H1 (cell line): ENCODE data around the gene CXorf49B. TPM values are rescaled to one million over a fixed set of nuclear protein-coding genes. Genes with fewer than 3 reads are reported as not detected.

ENCODE experiments used
- CTCF ChIA-PET: fragments of 300-600 bp; sonication (Branson Sonifier 250); formaldehyde crosslinking; loops from one replicate; lab custom pipeline; 2021; ENCODE audit not compliant: partially characterized antibody; lab: Charles Lee
- POLR2A ChIA-PET: fragments of 300-600 bp; sonication (Branson Sonifier 250); formaldehyde crosslinking; loops from one replicate; lab custom pipeline; 2021; ENCODE audit warnings: inconsistent platforms; ENCODE audit not compliant: partially characterized antibody; lab: Charles Lee
- DNase-seq, 2 experiments: peaks; one replicate each; pipeline versions ENCODE4 v3.0.0 to v3.0.0-alpha.2; 2010 to 2022; ENCODE audit warnings: low spot score in 2 of 2, low read depth in 1 of 2, mixed read lengths in 1 of 2
- FAIRE-seq: peaks from 2 replicates; lab custom pipeline; 2011; peaks lifted over from hg19 to GRCh38; lab: Jason Lieb, UNC
- H2AFZ ChIP-seq: 2 replicates; pipeline ENCODE4 v1.8.1; 2012; ENCODE audit warnings: low read length, inconsistent platforms
- H2AK5ac ChIP-seq: 2 replicates; pipeline ENCODE4 v1.6.1; 2013; ENCODE audit warnings: low read depth, low read length
- H2BK120ac ChIP-seq: replicated peaks from 2 replicates; pipeline ENCODE3; 2013; ENCODE audit warnings: low read depth, low read length, inconsistent platforms
- H2BK12ac ChIP-seq: 2 replicates; pipeline ENCODE4 v1.6.1; 2013; ENCODE audit warnings: low read depth, low read length
- H2BK15ac ChIP-seq: 2 replicates; pipeline ENCODE4 v1.6.1; 2013; ENCODE audit warnings: low read length
- H2BK20ac ChIP-seq: 2 replicates; pipeline ENCODE4 v1.6.1; 2013; ENCODE audit warnings: low read length
- H2BK5ac ChIP-seq: 2 replicates; pipeline ENCODE4 v1.6.1; 2013; ENCODE audit warnings: low read depth, low read length
- H3K14ac ChIP-seq: 2 replicates; pipeline ENCODE4 v1.6.1; 2013; ENCODE audit warnings: inconsistent platforms; ENCODE audit not compliant: insufficient read length
- H3K18ac ChIP-seq: 2 replicates; pipeline ENCODE4 v1.6.1; 2013; ENCODE audit warnings: low read length; ENCODE audit errors: extremely low read depth
- H3K23ac ChIP-seq: 2 replicates; pipeline ENCODE4 v1.6.1; 2013; ENCODE audit warnings: inconsistent platforms; ENCODE audit not compliant: insufficient read length
- H3K23me2 ChIP-seq: 2 replicates; pipeline ENCODE4 v1.6.1; 2013; ENCODE audit warnings: low read depth, low read length
- H3K27ac ChIP-seq: 2 replicates; pipeline ENCODE4 v1.6.1; 2011; ENCODE audit warnings: low read depth, low read length, inconsistent platforms
- H3K27me3 ChIP-seq, 4 experiments: replicated peaks in 1 of 4; 1 replicate in 1 of 4; 2 replicates in 3 of 4; pipeline versions ENCODE4 v1.6.1 to v1.8.1; 2011 to 2013; ENCODE audit warnings: low read length in 3 of 4, mild to moderate bottlenecking in 3 of 4, inconsistent platforms in 2 of 4, mixed read lengths in 2 of 4, moderate library complexity in 1 of 4; ENCODE audit not compliant: control insufficient read depth in 3 of 4, insufficient read depth in 3 of 4; ENCODE audit errors: extremely low read depth in 1 of 4
- H3K36me3 ChIP-seq, 4 experiments: 2 replicates each; pipeline versions ENCODE4 v1.6.1 to v1.8.1; 2011 to 2013; ENCODE audit warnings: mild to moderate bottlenecking in 4 of 4, low read length in 3 of 4, moderate library complexity in 2 of 4, control low read depth in 1 of 4, inconsistent platforms in 1 of 4; ENCODE audit not compliant: insufficient read depth in 4 of 4, control insufficient read depth in 2 of 4
- H3K4ac ChIP-seq: replicated peaks from 2 replicates; pipeline ENCODE3; 2013; ENCODE audit warnings: low read length, low read depth, mixed read lengths, inconsistent platforms; ENCODE audit not compliant: insufficient read length
- H3K4me1 ChIP-seq, 4 experiments: replicated peaks in 1 of 4; 1 replicate in 1 of 4; 2 replicates in 3 of 4; pipeline versions ENCODE4 v1.6.1 to v1.8.1; 2011 to 2013; ENCODE audit warnings: low read length in 3 of 4, inconsistent platforms in 2 of 4, mixed read lengths in 1 of 4; ENCODE audit not compliant: insufficient read depth in 4 of 4, control insufficient read depth in 3 of 4
- H3K4me2 ChIP-seq, 2 experiments: 2 replicates each; pipeline versions ENCODE4 v1.6.1 to v1.8.1; 2011 to 2013; ENCODE audit warnings: low read depth in 2 of 2, low read length in 2 of 2, control low read depth in 1 of 2, inconsistent platforms in 1 of 2, mild to moderate bottlenecking in 1 of 2; ENCODE audit not compliant: insufficient read depth in 1 of 2
- H3K4me3 ChIP-seq, 4 experiments: fragments of 200-600, 300-600 bp in 1 of 4; sonication (generic), shearing (Covaris generic), sonication (Bioruptor Twin) in 1 of 4; 2 replicates each; pipeline versions ENCODE4 v1.5.1 to v1.8.1; 2011 to 2016; ENCODE audit warnings: low read length in 4 of 4, low read depth in 3 of 4, control low read depth in 2 of 4, inconsistent platforms in 2 of 4, mild to moderate bottlenecking in 2 of 4, mixed read lengths in 1 of 4, moderate library complexity in 1 of 4; ENCODE audit not compliant: insufficient read depth in 2 of 4; ENCODE audit errors: extremely low read depth in 1 of 4
- H3K56ac ChIP-seq: replicated peaks from 2 replicates; pipeline ENCODE3; 2013; ENCODE audit warnings: low read depth, mild to moderate bottlenecking, mixed read lengths, low read length, inconsistent platforms; ENCODE audit not compliant: insufficient read length
- H3K79me1 ChIP-seq: 2 replicates; pipeline ENCODE4 v1.6.1; 2013; ENCODE audit warnings: low read depth, low read length, control low read depth
- H3K79me2 ChIP-seq, 2 experiments: 2 replicates each; pipeline versions ENCODE4 v1.6.1 to v1.8.1; 2012 to 2013; ENCODE audit warnings: low read length in 2 of 2, mild to moderate bottlenecking in 2 of 2, inconsistent platforms in 1 of 2; ENCODE audit not compliant: insufficient read depth in 2 of 2, control insufficient read depth in 1 of 2
- H3K9ac ChIP-seq, 4 experiments: replicated peaks in 1 of 4; 1 replicate in 1 of 4; 2 replicates in 3 of 4; pipeline versions ENCODE4 v1.6.1 to v1.8.1; 2011 to 2013; ENCODE audit warnings: low read depth in 3 of 4, low read length in 3 of 4, control low read depth in 2 of 4, mild to moderate bottlenecking in 2 of 4, moderate library complexity in 2 of 4, inconsistent platforms in 1 of 4; ENCODE audit errors: extremely low read depth in 1 of 4
- H3K9me3 ChIP-seq, 2 experiments: 2 replicates each; pipeline versions ENCODE4 v1.6.1 to v1.8.1; 2012 to 2013; ENCODE audit warnings: mild to moderate bottlenecking in 2 of 2, moderate library complexity in 2 of 2, control low read depth in 1 of 2, inconsistent platforms in 1 of 2, low read depth in 1 of 2, low read length in 1 of 2, mixed read lengths in 1 of 2; ENCODE audit not compliant: insufficient read depth in 2 of 2
- H4K20me1 ChIP-seq, 2 experiments: replicated peaks in 1 of 2; 2 replicates each; pipeline versions ENCODE3 to v1.8.1; 2011 to 2013; ENCODE audit warnings: inconsistent platforms in 2 of 2, low read length in 2 of 2, mild to moderate bottlenecking in 1 of 2; ENCODE audit not compliant: insufficient read depth in 2 of 2, control insufficient read depth in 1 of 2
- H4K5ac ChIP-seq: 2 replicates; pipeline ENCODE4 v1.6.1; 2013; ENCODE audit warnings: low read length, low read depth, mixed read lengths, inconsistent platforms; ENCODE audit not compliant: insufficient read length
- H4K8ac ChIP-seq: 2 replicates; pipeline ENCODE4 v1.8.0; 2013; ENCODE audit warnings: mild to moderate bottlenecking, moderate library complexity, low read length, inconsistent platforms; ENCODE audit not compliant: insufficient read depth; ENCODE audit errors: extremely low read depth
- H4K91ac ChIP-seq: replicated peaks from 2 replicates; pipeline ENCODE3; 2013; ENCODE audit warnings: low read length, mixed read lengths, inconsistent platforms; ENCODE audit not compliant: insufficient read length
- ATF3 ChIP-seq: IDR thresholded peaks from 2 replicates; pipeline ENCODE4 v1.6.1; 2011; ENCODE audit warnings: low read depth, mild to moderate bottlenecking, low read length; ENCODE audit not compliant: insufficient read depth
- EP300 ChIP-seq, 2 experiments: IDR thresholded peaks; 1 replicate in 1 of 2; 2 replicates in 1 of 2; pipeline ENCODE4 v1.6.1; 2011 to 2012; ENCODE audit warnings: low read depth in 2 of 2, low read length in 2 of 2, mild to moderate bottlenecking in 2 of 2, borderline replicate concordance in 1 of 2, inconsistent platforms in 1 of 2, moderate library complexity in 1 of 2
- GABPA ChIP-seq: IDR thresholded peaks from 2 replicates; pipeline ENCODE4 v1.6.1; 2011; ENCODE audit warnings: mild to moderate bottlenecking, low read length, moderate library complexity, borderline replicate concordance; ENCODE audit not compliant: insufficient read depth
- KDM4A ChIP-seq: IDR thresholded peaks from one replicate; pipeline ENCODE4 v1.7.1; 2012; ENCODE audit warnings: low read depth, mild to moderate bottlenecking, moderate library complexity, low read length, inconsistent platforms; ENCODE audit not compliant: severe bottlenecking
- RFX5 ChIP-seq: IDR thresholded peaks from 2 replicates; pipeline ENCODE4 v1.6.1; 2011; ENCODE audit warnings: low read depth, low read length, improper control_type of control experiment, borderline replicate concordance
- RNF2 ChIP-seq: fragments of 200-900, 300-1000 bp; sonication (generic); IDR thresholded peaks from 2 replicates; pipeline ENCODE4 v1.7.1; 2016; ENCODE audit warnings: borderline replicate concordance, low read depth, mild to moderate bottlenecking, antibody characterized with exemption, low read length; ENCODE audit not compliant: poor library complexity, severe bottlenecking; ENCODE audit errors: missing control alignments
- RXRA ChIP-seq: IDR thresholded peaks from 2 replicates; pipeline ENCODE4 v1.6.1; 2011; ENCODE audit warnings: low read depth, mild to moderate bottlenecking, low read length, moderate library complexity; ENCODE audit not compliant: insufficient read depth
- SAP30 ChIP-seq: fragments of 300-600 bp; sonication (generic); IDR thresholded peaks from 2 replicates; pipeline ENCODE4 v1.7.1; 2012; ENCODE audit warnings: low read length, moderate library complexity, mild to moderate bottlenecking, inconsistent platforms; ENCODE audit not compliant: insufficient read depth, insufficient replicate concordance
- SP4 ChIP-seq: IDR thresholded peaks from 2 replicates; pipeline ENCODE4 v1.6.1; 2012; ENCODE audit warnings: low read length, inconsistent platforms
- SUZ12 ChIP-seq: fragments of 200-600 bp; sonication (generic); IDR thresholded peaks from 2 replicates; pipeline ENCODE4 v1.6.1; 2012; ENCODE audit warnings: mild to moderate bottlenecking, inconsistent platforms, low read length, moderate library complexity, mixed read lengths
- TEAD4 ChIP-seq: IDR thresholded peaks from 2 replicates; pipeline ENCODE4 v1.6.1; 2012; ENCODE audit warnings: low read depth, low read length, inconsistent platforms, mixed read lengths
- WGBS, 2 experiments: shearing (Covaris generic) in 1 of 2; methylation state at CpG; one replicate each; pipeline versions ENCODE4 v1.1.6 to v1.1.7; 2013 to 2015; ENCODE audit warnings: low lambda C conversion rate in 2 of 2, mixed read lengths in 2 of 2, inconsistent platforms in 1 of 2, low coverage in 1 of 2, missing lambda C conversion rate in 1 of 2; ENCODE audit not compliant: insufficient replicate concordance in 2 of 2, insufficient coverage in 1 of 2, insufficient read length in 1 of 2; ENCODE audit errors: extremely low coverage in 1 of 2, missing lambda C conversion rate in 1 of 2; 5-methylcytosine and 5-hydroxymethylcytosine counted together
- polyA plus RNA-seq, 7 experiments: library from polyadenylated mRNA; depleted of rRNA in 3 of 7; stranded (reverse) in 5 of 7; unstranded in 2 of 7; fragments of >200 nt in 5 of 7; fragments of 200-250 nt in 2 of 7; gene quantifications; 1 replicate in 5 of 7; 2 replicates in 1 of 7; 4 replicates in 1 of 7; pipeline versions ENCODE4 v1.2.1 to v1.2.3, GENCODE V29; 2011 to 2013; ENCODE audit warnings: missing spikeins in 2 of 7, mixed read lengths in 2 of 7
- total RNA-seq: library from RNA; stranded (reverse); fragmentation: NEBNext Ultra II Directional; extraction: Animal tissue kit (Norgen Biotek cat#: 25700); gene quantifications from 2 replicates; pipeline ENCODE4 v1.2.1, GENCODE V29; 2021

Gene CXorf49B
- total and polyA plus RNA-seq, 2 of the 8 experiments (the other 6 are each of a cell fraction or from before 2014, with no cell fraction given) = not detected

DNA sequence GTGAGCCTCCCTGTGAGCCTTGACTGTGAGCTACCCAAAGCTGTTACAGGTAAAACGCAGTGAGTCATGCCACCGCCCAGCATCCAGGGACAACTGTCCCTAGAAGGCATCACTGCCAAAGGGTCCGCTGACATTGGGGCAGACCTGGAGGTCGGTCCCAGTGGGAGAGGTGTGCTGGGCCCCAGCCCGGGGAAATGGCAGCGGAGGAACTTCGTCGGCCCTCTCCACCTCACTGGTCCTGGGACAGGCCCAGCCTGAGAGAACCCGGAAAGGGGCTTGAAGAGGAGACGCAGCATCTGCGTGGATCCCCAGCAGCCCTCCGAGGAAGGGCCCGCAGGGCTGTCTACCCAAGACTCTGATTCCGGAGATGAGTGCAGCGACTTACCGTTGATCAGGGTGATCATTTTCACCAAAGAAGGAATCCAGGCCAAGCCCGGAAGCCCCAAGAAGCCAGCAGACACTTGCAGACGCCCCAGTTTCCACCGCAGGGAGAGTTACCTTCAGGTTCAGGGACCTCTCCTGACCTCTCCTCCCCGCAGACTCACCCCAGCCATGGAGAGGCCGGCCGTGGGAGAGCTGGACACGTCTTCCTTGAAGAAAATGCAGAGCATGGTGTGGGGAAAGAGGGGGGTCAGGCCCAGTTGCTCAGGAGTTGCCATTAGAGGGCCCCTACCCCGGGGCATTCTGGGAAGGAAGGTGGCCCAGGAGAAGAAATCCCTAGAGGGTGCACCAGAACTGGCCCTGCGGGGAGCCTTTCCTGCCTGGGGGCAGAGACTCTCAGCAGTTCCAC, 51.2 kb downstream of the CXorf49B start:
- ChIA-PET CTCF (no interaction called here), POLR2A (no interaction called here)
- no peaks in the 10 kb centered on the region for H4K20me1 ChIP-seq
- H2AFZ ChIP-seq = no peak overlapping the region
- no peak overlapping the region for H3K4me3 ChIP-seq
- H2BK20ac ChIP-seq = no peak overlapping the region
- no peak overlapping the region for H3K27ac ChIP-seq
- whole genome bisulfite sequencing, 2 experiments = 98% methylated on average over 10 of the region's 25 CpGs; no CpG with 5 or more reads in 1 of the 2 experiments
- no peak overlapping the region for H4K5ac ChIP-seq
- H3K23ac ChIP-seq = no peak overlapping the region
- DNase-seq (no peak), FAIRE-seq (no peak)
- H3K36me3 ChIP-seq = no peaks in the 10 kb centered on the region
- 0 out of 4 replicates have a peak, but pooled peaks cover 0 to 2% of the 10 kb centered on the region in 2 experiments for H3K9me3 ChIP-seq
- H2BK120ac ChIP-seq = no peak overlapping the region
- no peaks in the 10 kb centered on the region for H3K23me2 ChIP-seq
- H3K4me2 ChIP-seq = no peak overlapping the region
- no peak overlapping the region for H2BK12ac ChIP-seq
- no peaks in the 10 kb centered on the region for H3K27me3 ChIP-seq
- H3K18ac ChIP-seq = no peak overlapping the region
- H3K79me1 ChIP-seq = no peaks in the 10 kb centered on the region
- H3K9ac ChIP-seq = no peak overlapping the region
- H3K79me2 ChIP-seq = no peaks in the 10 kb centered on the region
- no peak overlapping the region for H4K91ac ChIP-seq
- H3K4me1 ChIP-seq = no peaks in the 10 kb centered on the region
- H3K14ac ChIP-seq = no peak overlapping the region
- H2AK5ac ChIP-seq = no peak overlapping the region
- no peak overlapping the region; the same call in 1 of the 2 replicates for H4K8ac ChIP-seq
- H3K56ac ChIP-seq = no peak overlapping the region
- H2BK15ac ChIP-seq = no peak overlapping the region
- H2BK5ac ChIP-seq = no peak overlapping the region
- no peak overlapping the region for H3K4ac ChIP-seq
- no peak for TF ChIP-seq KDM4A
- no peak for TF ChIP-seq SAP30
- TF ChIP-seq SP4 = no peak
- TF ChIP-seq RFX5 = no peak
- no peak for TF ChIP-seq GABPA
- no peak for TF ChIP-seq RXRA
- no peak for TF ChIP-seq TEAD4
- no peak for TF ChIP-seq ATF3
- no peak for TF ChIP-seq RNF2
- TF ChIP-seq EP300 (IDR thresholded peaks at IDR 0.05; ENCODE audit: borderline replicate concordance in 1 of 2, low read depth in 2 of 2, low read length in 2 of 2) = no peak
- no peak for TF ChIP-seq SUZ12
